Heart right ventricle (tissue), 16 donors: Measurements from ENCODE around the gene ERCC1. TPM values are rescaled to one million over a fixed set of nuclear protein-coding genes. Genes with fewer than 3 reads are reported as not detected.

Experiments
- ATAC-seq, 8 donors: fragments of 200-7000 bp; cut with Tn5 transposase; one replicate each; pipeline ENCODE4 v1.9.1; 2020; ENCODE audit warnings: mild to moderate bottlenecking in 8 of 8, moderate library complexity in 8 of 8, moderate number of reproducible peaks in 1 of 8
- DNase-seq, 2 donors: peaks; one replicate each; pipeline ENCODE4 v3.0.0-alpha.2; 2020
- H3K27ac ChIP-seq, 10 donors: fragments of 200-600 bp; sonication (generic) in 2 of 10; one replicate each; pipeline versions ENCODE4 v1.5.0 to v1.8.0; 2020 to 2022; ENCODE audit warnings: mild to moderate bottlenecking in 3 of 10
- H3K27me3 ChIP-seq, 7 donors: fragments of 200-600 bp; one replicate each; pipeline ENCODE4 v1.8.0; 2021 to 2022; ENCODE audit warnings: mild to moderate bottlenecking in 2 of 7
- H3K36me3 ChIP-seq, 9 donors: fragments of 200-600 bp; sonication (generic) in 1 of 9; one replicate each; pipeline versions ENCODE4 v1.5.0 to v1.8.0; 2020 to 2022; ENCODE audit warnings: mild to moderate bottlenecking in 2 of 9
- H3K4me1 ChIP-seq, 9 donors: fragments of 200-600 bp; sonication (generic) in 1 of 9; one replicate each; pipeline versions ENCODE4 v1.5.0 to v1.8.0; 2020 to 2022; ENCODE audit warnings: mild to moderate bottlenecking in 4 of 9
- H3K4me3 ChIP-seq, 10 donors: fragments of 200-600 bp; sonication (generic) in 2 of 10; one replicate each; pipeline versions ENCODE4 v1.5.0 to v1.8.0; 2020 to 2022; ENCODE audit warnings: mild to moderate bottlenecking in 7 of 10, moderate library complexity in 2 of 10
- H3K9me3 ChIP-seq, 11 donors: fragments of 200-600 bp in 10 of 11; sonication (generic) in 2 of 11; one replicate each; pipeline versions ENCODE4 v1.5.0 to v1.8.0; 2013 to 2022; ENCODE audit warnings: mild to moderate bottlenecking in 2 of 11, control low read depth in 1 of 11, moderate library complexity in 1 of 11
- CTCF ChIP-seq, 9 donors: fragments of 200-600 bp; sonication (generic) in 2 of 9; IDR thresholded peaks; one replicate each; pipeline versions ENCODE4 v1.5.0 to v1.8.0; 2021 to 2022; ENCODE audit warnings: antibody characterized with exemption in 9 of 9, mild to moderate bottlenecking in 5 of 9, moderate library complexity in 1 of 9
- WGBS, 2 donors: extraction: QIAGEN DNeasy Blood & Tissue Kit; methylation state at CpG; one replicate each; pipeline ENCODE4 v1.1.7; 2013; ENCODE audit warnings: inconsistent platforms in 1 of 2; 5-methylcytosine and 5-hydroxymethylcytosine counted together
- intact Hi-C, 10 donors: fragments of 100-400 bp; cut with DNase I; formaldehyde crosslinking; loops; one replicate each; pipeline versions ENCODE4 v1.11.1 to v1.14.2; 2022
- polyA plus RNA-seq, 2 donors: library from polyadenylated mRNA; stranded (reverse); fragments of 200-250 nt; gene quantifications; one replicate each; pipeline ENCODE4 v1.2.3, GENCODE V29; 2013
- total RNA-seq, 10 donors: library from RNA; stranded (reverse); fragmentation: NEBNext Ultra II Directional in 3 of 10; extraction: Animal tissue kit (Norgen Biotek cat#: 25700) in 3 of 10; gene quantifications; one replicate each; pipeline versions ENCODE4 v1.2.1 to v1.2.4, GENCODE V29; 2021 to 2023
- donor health status: Arrhythmogenic right ventricular cardiomyopathy.
- donor health status: ischemic (EF 13 %, LVEDD 7.1; RV severe dilation, severe dysfunction).
- donor health status: healthy with polysubstance abuse.
- donor health status: DM: no; HTN: yes; CAD: no.
- donor health status: DM: no; HTN: no; CAD: no.
- donor health status: ischemic (EF 25% LVEDD 6.9; RV normal size, moderate dysfunction).
- donor health status: ischemic (EF 25% LVEDD 5.7; RV mildly dilated, moderate dysfunction).
- donor health status: healthy.
- donor health status: DM: yes; HTN: yes; CAD: no.
- donor health status: Ischemic cardiomyopathy.
- donor health status: ischemic (EF 35%, LVEDD 5.7; RV mildly dilated, moderate dysfunction).
- donor health status: nonischemic (EF 11% LVEDD 7.7; RV severe dilation, severe dysfunction).
- donor health status: DM: yes; HTN: yes; CAD: no.
- donor health status: PGD.
- donor health status: ischemic (EF 29% LVEDD 5.4; RV normal size, mild dysfunction).
- donor health status: nonischemic (EF 23%, LVEDD 6.1; RV moderate dilation, normal function).

ERCC1 gene
- total and polyA plus RNA-seq, 12 donors = 113 to 194 (median 143) TPM

DNA sequence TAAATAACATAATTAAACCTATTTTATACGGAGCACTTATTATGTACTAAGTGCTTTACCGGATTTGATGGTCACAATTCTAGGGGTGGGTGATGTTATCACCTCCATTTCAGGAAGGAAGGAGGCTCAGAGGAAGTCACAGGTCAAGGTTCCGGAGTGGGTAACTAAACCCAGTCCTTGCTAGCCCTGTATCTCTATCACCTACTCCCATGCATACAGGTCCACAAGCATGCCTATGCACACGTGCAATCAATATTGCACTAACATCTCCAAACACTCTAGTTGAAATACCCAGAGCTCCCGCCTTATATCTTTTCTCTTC, 26.3 kb upstream of the ERCC1 start:
- Histone ChIP-seq H3K27me3 (no peaks in the 10 kb centered on the region), H3K4me1 (peaks cover 7 to 52% (median 26%) of the 10 kb centered on the region in 9 donors), H3K9me3 (no peaks in the 10 kb centered on the region), H3K27ac (peak overlapping the region in 8 of 10 donors; percentile 50 to 86 (median 82)), H3K4me3 (peak overlapping the region in 9 of 10 donors; percentile 46 to 74 (median 66)), H3K36me3 (no peaks in the 10 kb centered on the region)
- DNase-seq (no peak), ATAC-seq (peak in 2 of 8 donors; percentile 3 to 5)
- TF ChIP-seq CTCF (IDR thresholded peaks at IDR 0.05) = no peak
- 37% methylated on average over 5 of the region's 5 CpGs for WGBS, 2 donors
- intact Hi-C loops = loop anchor here in 2 of 10 donors (2.0 kb wide), 1 partner anchor 19 kb away; no protein-coding TSS in a partner anchor

DNA sequence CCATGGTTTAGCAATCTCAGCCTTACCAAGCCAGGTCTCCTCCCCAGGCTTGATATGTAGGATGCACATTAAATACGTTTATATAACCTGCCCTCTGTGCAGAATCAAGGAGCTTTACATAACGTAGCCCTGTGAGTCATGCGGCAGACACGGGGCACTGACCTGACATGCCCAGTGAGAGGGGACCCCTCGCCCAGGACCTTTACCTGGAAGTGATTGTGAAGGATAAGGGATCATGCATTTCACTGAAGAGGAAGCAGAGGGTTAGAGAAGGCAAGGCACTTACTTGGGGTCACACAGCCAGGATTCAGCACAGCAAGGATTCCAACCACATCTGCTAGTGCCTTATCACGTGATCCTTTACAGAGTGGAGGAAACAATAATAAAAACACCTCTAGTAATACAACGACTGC, 25.2 kb upstream of the ERCC1 start:
- WGBS, 2 donors = 74 to 78% methylated on average over 7 of the region's 7 CpGs
- H3K36me3 ChIP-seq = no peaks in the 10 kb centered on the region
- H3K9me3 ChIP-seq = no peaks in the 10 kb centered on the region
- peaks cover 7 to 51% (median 31%) of the 10 kb centered on the region in 9 donors for H3K4me1 ChIP-seq
- no peaks in the 10 kb centered on the region for H3K27me3 ChIP-seq
- H3K4me3 ChIP-seq = no peak overlapping the region
- ATAC-seq (no peak), DNase-seq (no peak)
- intact Hi-C loops = loop anchor here in 1 of 10 donors (10.0 kb wide), 1 partner anchor 196 kb away; no protein-coding TSS in a partner anchor
- TF ChIP-seq CTCF (IDR thresholded peaks at IDR 0.05) = no peak
- peak overlapping the region in 1 of 10 donors; percentile 82 for H3K27ac ChIP-seq

DNA sequence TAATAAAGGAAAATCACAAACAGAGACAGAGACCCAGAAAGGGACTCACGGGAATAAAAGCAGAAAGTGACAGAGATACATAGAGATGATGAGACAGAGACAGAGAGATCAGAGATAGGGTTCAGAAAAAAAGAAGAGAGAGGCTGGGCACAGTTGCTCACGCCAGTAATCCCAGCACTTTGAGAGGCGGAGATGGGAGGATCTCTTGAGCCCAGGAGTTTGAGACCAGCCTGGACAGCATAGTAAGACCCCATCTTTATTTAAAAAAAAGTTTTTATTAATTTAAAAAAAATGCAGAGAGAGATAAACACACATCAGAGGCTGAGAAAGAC, 24.7 kb upstream of the ERCC1 start:
- DNase-seq = no peak
- Histone ChIP-seq H3K4me1 (peaks cover 7 to 52% (median 31%) of the 10 kb centered on the region in 9 donors), H3K9me3 (no peaks in the 10 kb centered on the region), H3K27me3 (no peaks in the 10 kb centered on the region), H3K4me3 (no peak overlapping the region), H3K27ac (no peak overlapping the region), H3K36me3 (no peaks in the 10 kb centered on the region)
- intact Hi-C loops = loop anchor here in 1 of 10 donors (10.0 kb wide), 1 partner anchor 196 kb away; no protein-coding TSS in a partner anchor
- TF ChIP-seq CTCF (IDR thresholded peaks at IDR 0.05) = no peak
- WGBS, 2 donors = 93 to 96% methylated on average over 3 of the region's 3 CpGs
- no peak for ATAC-seq

DNA sequence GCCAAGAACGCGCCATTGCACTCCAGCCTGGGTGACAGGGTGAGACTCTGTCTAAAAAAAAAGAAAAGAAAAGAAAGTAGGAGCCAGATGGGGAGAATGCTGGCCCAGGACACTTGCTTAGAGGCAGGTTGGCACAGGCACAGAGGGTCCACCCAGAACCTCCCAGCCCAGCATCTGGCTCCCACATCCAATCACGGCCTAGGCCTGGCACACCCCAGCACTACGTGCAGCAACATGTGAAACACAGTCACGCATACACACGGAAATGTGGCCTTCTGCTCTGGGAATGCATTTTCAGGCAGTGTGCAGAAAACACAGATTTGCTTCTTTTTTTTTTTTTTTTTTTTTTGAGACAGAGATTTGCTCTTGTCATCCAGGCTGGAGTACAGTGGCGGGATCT, 23.2 kb upstream of the ERCC1 start:
- no peak for ATAC-seq
- Histone ChIP-seq H3K9me3 (no peaks in the 10 kb centered on the region), H3K4me3 (no peak overlapping the region), H3K36me3 (no peaks in the 10 kb centered on the region), H3K4me1 (peaks cover 7 to 59% (median 42%) of the 10 kb centered on the region in 9 donors), H3K27me3 (no peaks in the 10 kb centered on the region), H3K27ac (no peak overlapping the region)
- DNase-seq = no peak
- intact Hi-C loops = loop anchor here in 1 of 10 donors (10.0 kb wide), 1 partner anchor 198 kb away; no protein-coding TSS in a partner anchor
- WGBS, 2 donors = 78 to 84% methylated on average over 7 of the region's 7 CpGs
- no peak for TF ChIP-seq CTCF (IDR thresholded peaks at IDR 0.05)
